Prostate gland (tissue), 2 donors: ENCODE data around the gene SHROOM2.

Source experiments
- POLR2A ChIP-seq: fragments of 450-650 bp; IDR thresholded peaks from one replicate; pipeline ENCODE4 v1.6.1; 2016; ENCODE audit warnings: antibody characterized with exemption, mild to moderate bottlenecking
- TF ChIP-seq, protein P1 (sequence below), 4 experiments: fragments of 200-600 bp in 2 of 4; fragments of 450-650 bp in 2 of 4; sonication (generic) in 2 of 4; IDR thresholded peaks; 1 replicate in 3 of 4; 2 replicates in 1 of 4; pipeline ENCODE4 v1.5.1; 2016 to 2019; ENCODE audit warnings: antibody characterized with exemption in 4 of 4, mild to moderate bottlenecking in 2 of 4, moderate library complexity in 2 of 4

DNA sequence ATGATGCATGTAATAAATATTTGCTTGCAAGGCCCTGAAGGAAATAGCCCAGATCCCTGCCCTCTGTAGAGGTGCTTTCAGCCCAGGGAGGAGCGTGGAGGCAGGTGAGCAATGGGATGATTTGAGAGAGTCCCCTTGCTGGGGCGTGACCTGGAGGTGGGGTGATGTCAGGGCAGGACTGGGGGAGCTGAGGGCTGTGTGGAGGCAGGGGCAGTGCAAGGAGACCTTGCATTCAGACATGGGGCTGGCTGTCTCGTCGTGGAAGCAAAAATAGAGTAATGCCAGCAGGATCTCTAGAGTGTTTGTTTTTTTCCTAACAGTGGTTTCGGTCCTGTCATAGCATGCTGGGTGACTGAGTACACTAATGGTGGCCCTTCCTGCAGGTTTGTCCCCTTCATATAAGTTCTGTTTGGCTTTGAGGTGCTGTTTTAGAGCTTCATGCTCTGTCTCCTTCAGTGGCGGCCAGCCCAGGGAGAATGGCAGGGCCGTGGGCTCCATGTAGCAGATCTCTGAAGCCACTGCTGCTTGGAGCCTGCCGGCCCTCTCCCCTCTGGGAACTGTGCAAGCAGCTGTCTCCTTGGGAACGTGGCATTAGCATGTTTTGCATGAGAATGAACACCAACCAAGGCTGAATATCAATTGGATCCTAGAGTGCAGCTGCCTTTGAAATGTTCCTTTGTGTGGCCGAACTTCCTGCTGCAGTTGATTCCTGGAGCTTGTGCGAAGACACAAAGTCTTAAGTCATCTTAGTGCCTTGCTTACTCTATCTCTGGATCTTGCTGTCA, 141.7 kb downstream of the SHROOM2 start:
- TF ChIP-seq, protein P1, sequence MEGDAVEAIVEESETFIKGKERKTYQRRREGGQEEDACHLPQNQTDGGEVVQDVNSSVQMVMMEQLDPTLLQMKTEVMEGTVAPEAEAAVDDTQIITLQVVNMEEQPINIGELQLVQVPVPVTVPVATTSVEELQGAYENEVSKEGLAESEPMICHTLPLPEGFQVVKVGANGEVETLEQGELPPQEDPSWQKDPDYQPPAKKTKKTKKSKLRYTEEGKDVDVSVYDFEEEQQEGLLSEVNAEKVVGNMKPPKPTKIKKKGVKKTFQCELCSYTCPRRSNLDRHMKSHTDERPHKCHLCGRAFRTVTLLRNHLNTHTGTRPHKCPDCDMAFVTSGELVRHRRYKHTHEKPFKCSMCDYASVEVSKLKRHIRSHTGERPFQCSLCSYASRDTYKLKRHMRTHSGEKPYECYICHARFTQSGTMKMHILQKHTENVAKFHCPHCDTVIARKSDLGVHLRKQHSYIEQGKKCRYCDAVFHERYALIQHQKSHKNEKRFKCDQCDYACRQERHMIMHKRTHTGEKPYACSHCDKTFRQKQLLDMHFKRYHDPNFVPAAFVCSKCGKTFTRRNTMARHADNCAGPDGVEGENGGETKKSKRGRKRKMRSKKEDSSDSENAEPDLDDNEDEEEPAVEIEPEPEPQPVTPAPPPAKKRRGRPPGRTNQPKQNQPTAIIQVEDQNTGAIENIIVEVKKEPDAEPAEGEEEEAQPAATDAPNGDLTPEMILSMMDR (IDR thresholded peaks at IDR 0.05): no peak
- no peak for TF ChIP-seq POLR2A
